ENCODE data around the gene AGMAT.

DNA sequence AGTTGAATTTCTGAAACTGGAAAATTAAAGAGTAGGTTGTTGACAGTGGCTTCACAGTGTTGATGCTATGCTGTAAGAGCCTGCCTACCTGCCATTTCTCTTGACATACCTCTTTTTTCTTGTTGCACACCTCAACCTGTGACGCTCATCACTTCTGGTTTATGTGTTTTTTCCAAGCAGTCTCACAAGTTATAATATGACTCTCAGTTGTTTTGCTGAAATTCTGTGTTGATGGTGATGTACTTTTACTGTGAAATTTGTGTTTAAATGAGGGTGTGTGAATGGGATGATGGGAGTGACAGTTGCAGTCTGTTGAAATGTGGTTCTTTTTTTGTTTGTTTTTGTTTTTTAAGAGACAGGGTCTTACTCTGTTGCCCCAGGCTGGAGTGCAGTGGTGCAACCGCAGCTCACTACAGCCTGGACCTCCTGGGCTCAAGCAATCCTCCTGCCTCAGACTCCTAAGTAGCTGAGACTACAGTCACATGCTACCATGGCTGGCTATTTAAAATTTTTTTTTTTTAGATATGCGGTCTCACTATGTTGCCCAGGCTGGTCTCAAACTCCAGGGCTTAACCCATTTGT lies 39.4 kb upstream of the AGMAT start:
- TF ChIP-seq, protein P1, sequence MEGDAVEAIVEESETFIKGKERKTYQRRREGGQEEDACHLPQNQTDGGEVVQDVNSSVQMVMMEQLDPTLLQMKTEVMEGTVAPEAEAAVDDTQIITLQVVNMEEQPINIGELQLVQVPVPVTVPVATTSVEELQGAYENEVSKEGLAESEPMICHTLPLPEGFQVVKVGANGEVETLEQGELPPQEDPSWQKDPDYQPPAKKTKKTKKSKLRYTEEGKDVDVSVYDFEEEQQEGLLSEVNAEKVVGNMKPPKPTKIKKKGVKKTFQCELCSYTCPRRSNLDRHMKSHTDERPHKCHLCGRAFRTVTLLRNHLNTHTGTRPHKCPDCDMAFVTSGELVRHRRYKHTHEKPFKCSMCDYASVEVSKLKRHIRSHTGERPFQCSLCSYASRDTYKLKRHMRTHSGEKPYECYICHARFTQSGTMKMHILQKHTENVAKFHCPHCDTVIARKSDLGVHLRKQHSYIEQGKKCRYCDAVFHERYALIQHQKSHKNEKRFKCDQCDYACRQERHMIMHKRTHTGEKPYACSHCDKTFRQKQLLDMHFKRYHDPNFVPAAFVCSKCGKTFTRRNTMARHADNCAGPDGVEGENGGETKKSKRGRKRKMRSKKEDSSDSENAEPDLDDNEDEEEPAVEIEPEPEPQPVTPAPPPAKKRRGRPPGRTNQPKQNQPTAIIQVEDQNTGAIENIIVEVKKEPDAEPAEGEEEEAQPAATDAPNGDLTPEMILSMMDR (IDR thresholded peaks at IDR 0.05), result no peak
- no peak for TF ChIP-seq POLR2A (IDR thresholded peaks at IDR 0.05)
